ACC112 (cell line): ENCODE results near the gene PLBD1.

Source experiments
- H2AFZ ChIP-seq: fragments of 200-600 bp; sonication (generic); one replicate; pipeline ENCODE4 v1.6.0; 2017; ENCODE audit warnings: antibody characterized with exemption, low read length; ENCODE audit not compliant: unreplicated experiment
- H3K27ac ChIP-seq: fragments of 200-600 bp; sonication (generic); 2 replicates; pipeline ENCODE4 v1.5.1; 2014; ENCODE audit warnings: low read depth, mild to moderate bottlenecking, antibody characterized with exemption, low read length, moderate library complexity
- H3K27me3 ChIP-seq: fragments of 200-600 bp; sonication (generic); 2 replicates; pipeline ENCODE4 v1.6.1; 2014; ENCODE audit warnings: mild to moderate bottlenecking, antibody characterized with exemption, low read length, moderate library complexity, mixed read lengths; ENCODE audit not compliant: insufficient read depth
- H3K36me3 ChIP-seq: fragments of 200-600 bp; sonication (generic); 2 replicates; pipeline ENCODE4 v1.6.1; 2016; ENCODE audit warnings: mild to moderate bottlenecking, antibody characterized with exemption, low read length, moderate library complexity, mixed read lengths; ENCODE audit not compliant: insufficient read depth
- H3K4me1 ChIP-seq: fragments of 200-600 bp; sonication (generic); one replicate; pipeline ENCODE4 v1.6.1; 2016; ENCODE audit warnings: low read length, mixed read lengths; ENCODE audit not compliant: insufficient read depth, unreplicated experiment, control insufficient read depth
- H3K4me3 ChIP-seq: fragments of 200-600 bp; sonication (generic); 2 replicates; pipeline ENCODE4 v1.5.1; 2014; ENCODE audit warnings: mild to moderate bottlenecking, low read depth, low read length
- H3K79me2 ChIP-seq: fragments of 200-600 bp; sonication (generic); one replicate; pipeline ENCODE4 v1.6.0; 2016; ENCODE audit warnings: low read length; ENCODE audit not compliant: control insufficient read depth, unreplicated experiment, insufficient read depth

Gene PLBD1

DNA sequence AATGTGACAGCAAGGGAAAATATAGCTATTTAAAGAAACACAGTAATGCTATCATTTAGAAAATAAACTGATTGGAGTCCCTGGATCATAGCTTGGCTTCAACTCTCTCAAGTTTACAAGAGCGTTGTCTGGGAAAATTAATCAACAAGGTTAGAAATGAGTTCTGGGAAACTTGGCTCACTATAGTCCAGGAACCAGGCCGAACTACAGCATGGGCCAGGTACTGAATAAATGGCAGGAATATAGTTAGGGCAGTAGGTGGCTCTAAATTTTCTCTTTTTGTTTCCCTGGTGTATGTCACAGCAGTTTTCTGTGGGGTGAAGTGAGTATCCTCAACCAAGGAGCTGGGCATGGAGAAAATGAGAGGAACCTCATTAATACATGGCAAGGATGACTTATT is 72.4 kb downstream of the PLBD1 start:
- H3K27me3 ChIP-seq: no peaks in the 10 kb centered on the region
- peaks cover 40% of the 10 kb centered on the region for H3K36me3 ChIP-seq
- H2AFZ ChIP-seq: no peak overlapping the region
- no peak overlapping the region for H3K4me3 ChIP-seq
- no peaks in the 10 kb centered on the region for H3K79me2 ChIP-seq
- H3K27ac ChIP-seq: no peak overlapping the region
- no peaks in the 10 kb centered on the region for H3K4me1 ChIP-seq

DNA sequence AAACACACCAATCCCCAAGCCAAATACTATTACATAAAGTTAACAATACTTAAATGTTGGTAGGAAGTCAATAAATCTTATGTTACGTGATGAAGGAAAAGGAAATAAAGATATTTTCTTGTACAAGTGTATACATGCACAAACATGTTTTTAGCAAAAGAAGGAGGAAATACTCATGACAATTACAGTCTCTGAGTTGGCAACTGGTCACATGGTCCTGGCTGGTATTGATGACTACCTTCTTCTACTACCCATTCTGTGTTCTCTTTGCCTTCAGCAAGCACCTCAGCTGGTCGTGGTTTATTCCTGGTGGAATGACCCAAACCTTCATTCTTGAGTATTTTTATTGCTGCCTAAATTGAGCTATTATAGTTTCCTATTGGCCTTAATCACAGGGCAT is 84.8 kb downstream of the PLBD1 start:
- no peaks in the 10 kb centered on the region for H3K27me3 ChIP-seq
- H3K4me3 ChIP-seq: no peak overlapping the region
- no peak overlapping the region for H2AFZ ChIP-seq
- peaks cover 46% of the 10 kb centered on the region for H3K36me3 ChIP-seq
- H3K27ac ChIP-seq: no peak overlapping the region
- no peaks in the 10 kb centered on the region for H3K4me1 ChIP-seq
- H3K79me2 ChIP-seq: no peaks in the 10 kb centered on the region

DNA sequence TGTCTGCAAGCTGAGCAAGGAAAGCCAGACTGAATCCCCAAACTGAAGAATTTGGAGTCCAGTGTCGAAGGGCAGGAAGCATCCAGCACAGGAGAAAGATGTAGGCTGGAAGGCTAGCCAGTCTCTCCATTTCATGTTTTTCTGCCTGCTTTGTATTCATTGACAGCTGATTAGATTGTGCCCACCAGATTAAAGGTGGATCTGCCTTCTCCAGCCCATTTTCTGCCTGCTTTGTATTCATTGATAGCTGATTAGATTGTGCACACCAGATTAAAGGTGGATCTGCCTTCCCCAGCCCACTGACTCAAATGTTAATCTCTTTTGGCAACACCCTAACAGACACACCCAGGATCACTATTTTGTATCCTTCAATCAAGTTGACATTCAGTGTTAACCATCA is 85.3 kb downstream of the PLBD1 start:
- Histone ChIP-seq H3K36me3 (peaks cover 43% of the 10 kb centered on the region), H3K27me3 (no peaks in the 10 kb centered on the region), H3K79me2 (no peaks in the 10 kb centered on the region), H3K4me1 (no peaks in the 10 kb centered on the region), H2AFZ (no peak overlapping the region), H3K27ac (no peak overlapping the region), H3K4me3 (no peak overlapping the region)

DNA sequence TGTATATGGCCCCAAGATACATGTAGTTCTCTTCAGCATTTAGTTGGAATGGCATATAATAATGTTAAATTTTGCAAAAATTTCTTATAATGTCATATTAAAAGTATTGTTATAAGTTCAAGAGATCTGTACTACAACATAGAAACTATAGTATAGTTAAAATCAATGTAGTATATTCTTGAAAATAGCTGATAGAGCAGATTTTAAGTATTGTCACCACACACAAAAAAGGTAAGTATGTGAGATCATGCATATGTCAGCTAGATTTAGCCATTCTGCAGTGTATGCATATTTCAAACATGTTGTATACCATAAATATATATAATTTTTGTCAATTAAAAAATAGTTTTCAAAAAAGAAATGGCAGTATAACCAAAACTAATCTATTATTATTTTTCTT is 86.5 kb downstream of the PLBD1 start:
- Histone ChIP-seq H3K79me2 (no peaks in the 10 kb centered on the region), H2AFZ (no peak overlapping the region), H3K27ac (no peak overlapping the region), H3K4me3 (no peak overlapping the region), H3K4me1 (no peaks in the 10 kb centered on the region), H3K36me3 (peaks cover 49% of the 10 kb centered on the region), H3K27me3 (no peaks in the 10 kb centered on the region)

DNA sequence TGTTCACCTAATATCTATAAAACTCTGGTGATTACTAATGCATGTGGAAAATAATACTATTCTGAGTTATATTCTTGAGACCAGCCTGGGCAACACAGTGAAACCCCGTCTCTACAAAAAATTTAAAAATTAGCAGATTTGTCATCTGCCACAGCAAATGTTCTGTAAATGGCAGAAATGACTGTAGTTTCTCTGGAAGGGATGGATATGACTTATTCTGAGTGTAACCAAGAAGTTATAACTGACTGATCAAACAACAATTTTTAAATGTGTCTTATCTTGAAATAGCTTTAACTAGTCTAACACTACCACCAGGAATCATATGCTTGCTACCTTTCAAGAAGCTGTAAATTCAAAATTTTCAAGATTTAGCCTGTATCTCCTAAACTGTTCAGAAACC is 88.7 kb downstream of the PLBD1 start:
- peaks cover 58% of the 10 kb centered on the region for H3K36me3 ChIP-seq
- H3K4me3 ChIP-seq: no peak overlapping the region
- no peaks in the 10 kb centered on the region for H3K79me2 ChIP-seq
- H3K27ac ChIP-seq: no peak overlapping the region
- no peaks in the 10 kb centered on the region for H3K27me3 ChIP-seq
- H3K4me1 ChIP-seq: no peaks in the 10 kb centered on the region
- no peak overlapping the region for H2AFZ ChIP-seq

DNA sequence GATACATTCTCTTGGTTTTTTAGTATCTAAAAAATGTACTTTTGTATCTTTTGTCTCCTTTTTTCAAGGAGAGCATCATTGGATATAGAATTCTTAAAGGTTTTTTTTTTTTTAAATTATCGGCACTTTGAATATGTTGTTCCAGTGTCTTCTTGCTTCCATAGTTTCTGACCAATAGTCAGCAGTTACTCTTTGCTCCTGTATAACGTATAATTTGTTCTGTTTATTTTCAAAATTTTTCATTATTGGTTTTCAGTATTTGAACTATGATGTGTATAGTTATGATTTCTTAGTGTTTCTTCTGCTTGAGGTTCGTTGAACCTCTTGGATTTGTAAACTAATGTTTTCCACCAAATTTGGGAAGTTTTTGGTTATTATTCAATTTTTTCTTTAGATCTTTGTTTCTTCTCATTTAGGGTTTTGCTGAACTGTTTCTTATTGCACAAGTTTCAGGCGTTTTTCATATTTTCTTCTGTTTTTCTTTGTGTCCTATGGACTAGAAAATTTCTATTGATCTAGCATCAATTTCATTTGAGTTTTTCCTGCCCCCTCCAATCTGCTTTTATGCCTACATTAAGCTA is 93.9 kb downstream of the PLBD1 start:
- no peaks in the 10 kb centered on the region for H3K4me1 ChIP-seq
- no peaks in the 10 kb centered on the region for H3K79me2 ChIP-seq
- no peak overlapping the region for H2AFZ ChIP-seq
- H3K36me3 ChIP-seq: peaks cover 72% of the 10 kb centered on the region
- no peak overlapping the region for H3K4me3 ChIP-seq
- H3K27ac ChIP-seq: no peak overlapping the region
- H3K27me3 ChIP-seq: no peaks in the 10 kb centered on the region

DNA sequence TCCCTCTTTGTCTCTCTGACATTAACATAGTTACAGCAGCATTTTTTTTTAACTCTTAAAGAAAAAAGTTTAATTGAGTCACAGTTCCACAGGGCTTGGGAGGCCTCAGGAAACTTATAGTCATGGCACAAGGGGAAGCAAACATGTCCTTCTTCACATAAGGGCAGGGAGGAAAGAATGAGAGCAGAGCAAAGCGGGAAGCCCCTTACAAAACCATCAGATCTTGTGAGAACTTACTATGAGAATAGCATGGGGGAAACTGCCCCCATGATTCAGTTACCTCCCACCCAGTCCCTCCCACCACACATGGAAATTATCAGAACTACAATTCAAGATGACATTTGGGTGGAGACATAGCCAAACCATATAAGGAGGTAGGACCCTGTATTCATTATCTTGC is 96.2 kb downstream of the PLBD1 start:
- no peak overlapping the region for H3K27ac ChIP-seq
- H3K4me1 ChIP-seq: no peaks in the 10 kb centered on the region
- peaks cover 67% of the 10 kb centered on the region for H3K36me3 ChIP-seq
- H3K79me2 ChIP-seq: no peaks in the 10 kb centered on the region
- H3K27me3 ChIP-seq: no peaks in the 10 kb centered on the region
- no peak overlapping the region for H2AFZ ChIP-seq
- no peak overlapping the region for H3K4me3 ChIP-seq

DNA sequence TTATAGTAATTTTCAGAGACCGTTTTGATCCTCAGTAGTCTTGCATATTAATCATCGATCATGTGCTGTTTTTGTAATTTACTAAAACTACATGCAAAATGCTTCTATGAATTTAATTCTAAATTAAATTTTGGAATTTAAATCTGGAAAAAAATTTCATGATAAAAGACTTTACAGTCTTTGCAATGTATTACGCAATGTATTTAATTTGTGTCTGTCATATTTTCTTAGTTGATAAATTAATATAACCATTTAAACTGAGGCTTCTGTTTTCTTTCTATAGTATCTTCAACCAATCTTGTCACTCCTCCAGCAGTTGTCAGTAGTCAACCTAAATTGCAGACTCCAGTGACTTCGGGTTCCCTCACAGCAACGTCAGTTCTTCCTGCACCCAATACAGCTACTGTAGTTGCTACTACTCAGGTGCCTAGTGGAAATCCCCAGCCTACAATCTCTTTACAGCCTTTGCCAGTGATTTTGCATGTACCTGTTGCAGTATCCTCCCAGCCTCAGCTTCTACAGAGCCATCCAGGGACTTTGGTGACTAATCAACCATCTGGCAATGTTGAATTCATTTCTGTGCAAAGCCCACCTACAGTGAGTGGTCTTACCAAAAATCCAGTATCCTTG is 107.4 kb downstream of the PLBD1 start:
- no peak overlapping the region for H2AFZ ChIP-seq
- no peaks in the 10 kb centered on the region for H3K4me1 ChIP-seq
- H3K27ac ChIP-seq: no peak overlapping the region
- H3K36me3 ChIP-seq: peaks cover 15% of the 10 kb centered on the region
- H3K79me2 ChIP-seq: no peaks in the 10 kb centered on the region
- no peaks in the 10 kb centered on the region for H3K27me3 ChIP-seq
- H3K4me3 ChIP-seq: no peak overlapping the region

DNA sequence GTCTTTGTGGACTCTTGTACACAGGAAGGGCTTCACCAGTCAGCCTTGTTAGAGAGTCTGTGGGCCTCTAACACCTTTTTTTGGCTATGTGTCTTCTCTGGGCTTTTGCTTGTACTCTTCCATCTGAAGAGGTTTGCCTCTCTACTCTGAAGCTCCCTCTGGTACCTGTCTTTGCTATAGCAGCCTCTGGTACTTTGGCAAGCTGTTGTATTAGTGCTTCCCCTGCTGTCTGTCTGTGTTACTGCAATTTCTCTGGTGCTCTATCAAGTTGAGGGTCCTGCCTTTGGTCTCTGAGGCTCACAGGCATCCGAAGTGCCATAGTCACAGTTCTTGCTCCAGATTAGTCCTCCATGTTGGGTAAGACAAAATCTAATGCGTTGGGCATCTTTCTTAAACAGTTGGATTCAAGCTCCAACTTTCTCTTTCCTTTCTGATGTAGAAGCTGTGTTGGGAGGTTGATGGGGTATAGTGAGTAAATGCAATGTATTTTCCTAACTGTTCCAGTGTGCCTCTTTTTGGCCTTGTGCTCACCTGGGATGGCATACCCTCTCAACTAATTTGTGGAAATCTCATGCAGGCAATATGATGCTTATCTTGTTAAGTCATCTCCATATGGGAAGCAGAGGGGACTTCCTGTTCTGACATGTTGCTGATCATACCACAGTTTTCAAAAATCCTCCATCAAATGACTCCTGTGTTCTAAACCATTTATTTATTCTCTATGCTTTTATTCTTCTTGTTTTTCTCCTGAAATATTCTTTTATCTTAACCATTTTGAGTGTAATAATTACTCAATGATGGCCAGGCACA is 113.4 kb downstream of the PLBD1 start:
- no peak overlapping the region for H2AFZ ChIP-seq
- H3K27ac ChIP-seq: no peak overlapping the region
- no peaks in the 10 kb centered on the region for H3K27me3 ChIP-seq
- peaks cover 10% of the 10 kb centered on the region for H3K79me2 ChIP-seq
- H3K4me1 ChIP-seq: peaks cover 5% of the 10 kb centered on the region
- H3K4me3 ChIP-seq: no peak overlapping the region
- H3K36me3 ChIP-seq: peaks cover 24% of the 10 kb centered on the region
